Aorta (tissue), 5 donors: ENCODE measurements around the gene GAS2L2. TPM values are rescaled to one million over a fixed set of nuclear protein-coding genes. Genes with fewer than 3 reads are reported as not detected.

Experiments used
- ATAC-seq: fragments of 200-7000 bp; cut with Tn5 transposase; one replicate; pipeline ENCODE4 v1.9.1; 2022; ENCODE audit warnings: moderate library complexity; ENCODE audit not compliant: low FRiP score
- DNase-seq, 2 donors: peaks; one replicate each; pipeline ENCODE4 v3.0.0-alpha.2; 2020
- H3K27ac ChIP-seq, 2 donors: one replicate each; pipeline ENCODE4 v1.5.1; 2013; ENCODE audit warnings: low read length in 2 of 2, mild to moderate bottlenecking in 2 of 2, moderate library complexity in 2 of 2, control low read depth in 1 of 2, inconsistent platforms in 1 of 2, low read depth in 1 of 2
- H3K27me3 ChIP-seq, 2 donors: one replicate each; pipeline ENCODE4 v1.6.1; 2013; ENCODE audit warnings: control low read depth in 1 of 2, low read length in 1 of 2, mild to moderate bottlenecking in 1 of 2, moderate library complexity in 1 of 2; ENCODE audit not compliant: insufficient read depth in 2 of 2, control insufficient read depth in 1 of 2
- H3K36me3 ChIP-seq, 2 donors: one replicate each; pipeline ENCODE4 v1.6.1; 2013; ENCODE audit warnings: control low read depth in 1 of 2, low read length in 1 of 2, mild to moderate bottlenecking in 1 of 2; ENCODE audit not compliant: insufficient read depth in 2 of 2, control insufficient read depth in 1 of 2
- H3K4me1 ChIP-seq, 2 donors: one replicate each; pipeline ENCODE4 v1.6.1; 2013; ENCODE audit warnings: low read length in 2 of 2, control low read depth in 1 of 2, mild to moderate bottlenecking in 1 of 2, moderate library complexity in 1 of 2; ENCODE audit not compliant: insufficient read depth in 2 of 2, control insufficient read depth in 1 of 2
- H3K4me3 ChIP-seq, 2 donors: one replicate each; pipeline ENCODE4 v1.5.1; 2013; ENCODE audit warnings: low read length in 2 of 2, control low read depth in 1 of 2, mild to moderate bottlenecking in 1 of 2
- H3K9me3 ChIP-seq: one replicate; pipeline ENCODE4 v1.6.1; 2013; ENCODE audit warnings: mild to moderate bottlenecking, low read length; ENCODE audit not compliant: control insufficient read depth
- WGBS, 2 donors: extraction: QIAGEN DNeasy Blood & Tissue Kit; methylation state at CpG; one replicate each; pipeline ENCODE4 v1.1.7; 2013; 5-methylcytosine and 5-hydroxymethylcytosine counted together
- intact Hi-C, 2 donors: fragments of 100-400 bp; cut with DNase I; formaldehyde crosslinking; loops; one replicate each; pipeline versions ENCODE4 v1.14.2 to v1.15.0; 2022
- polyA plus RNA-seq, 2 donors: library from polyadenylated mRNA; stranded (reverse); fragments of 200-250 nt; gene quantifications; one replicate each; pipeline ENCODE4 v1.2.3, GENCODE V29; 2013
- total RNA-seq, 2 donors: library from RNA; stranded (reverse); fragmentation: NEBNext Ultra II Directional; extraction: Animal tissue kit (Norgen Biotek cat#: 25700); gene quantifications; one replicate each; pipeline ENCODE4 v1.2.1, GENCODE V29; 2021
- donor health status: healthy with polysubstance abuse.
- donor health status: Bipolar disorder and iron deficiency.
- donor health status: DM: no; HTN: no; CAD: no.
- donor health status: DM: no; HTN: no; CAD: no.
- donor health status: DM: yes; HTN: yes; CAD: no.

Gene GAS2L2
- total and polyA plus RNA-seq, 4 donors = 0.05 TPM; not detected in 3

DNA sequence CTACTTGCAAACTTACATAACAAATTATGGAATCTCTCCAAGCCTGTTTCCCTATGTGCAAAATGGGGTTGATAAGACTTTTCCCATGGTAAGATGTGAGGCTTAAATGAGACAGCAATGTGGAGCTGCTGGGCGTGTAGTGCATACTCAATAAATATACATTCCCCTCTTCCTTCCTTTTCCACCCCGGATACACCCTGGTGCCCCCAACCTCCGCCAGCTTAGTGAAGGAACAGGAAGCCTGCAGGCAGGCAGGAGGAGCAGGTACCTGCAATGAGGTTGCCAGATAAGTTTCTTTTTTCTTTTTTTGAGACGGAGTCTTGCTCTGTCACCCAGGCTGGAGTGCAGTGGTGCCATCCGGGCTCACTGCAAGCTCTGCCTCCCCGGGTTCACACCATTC is 22.5 kb upstream of the GAS2L2 start:
- no peak for DNase-seq
- H3K27me3 ChIP-seq = no peaks in the 10 kb centered on the region
- H3K4me3 ChIP-seq = no peak overlapping the region
- peak overlapping the region in 1 of 2 donors; percentile 85 for H3K27ac ChIP-seq
- H3K9me3 ChIP-seq = no peaks in the 10 kb centered on the region
- 40 to 46% methylated on average over 6 of the region's 6 CpGs for WGBS, 2 donors
- intact Hi-C loops = no loop called here
- ATAC-seq = no peak
- H3K36me3 ChIP-seq = no peaks in the 10 kb centered on the region
- no peaks in the 10 kb centered on the region for H3K4me1 ChIP-seq

DNA sequence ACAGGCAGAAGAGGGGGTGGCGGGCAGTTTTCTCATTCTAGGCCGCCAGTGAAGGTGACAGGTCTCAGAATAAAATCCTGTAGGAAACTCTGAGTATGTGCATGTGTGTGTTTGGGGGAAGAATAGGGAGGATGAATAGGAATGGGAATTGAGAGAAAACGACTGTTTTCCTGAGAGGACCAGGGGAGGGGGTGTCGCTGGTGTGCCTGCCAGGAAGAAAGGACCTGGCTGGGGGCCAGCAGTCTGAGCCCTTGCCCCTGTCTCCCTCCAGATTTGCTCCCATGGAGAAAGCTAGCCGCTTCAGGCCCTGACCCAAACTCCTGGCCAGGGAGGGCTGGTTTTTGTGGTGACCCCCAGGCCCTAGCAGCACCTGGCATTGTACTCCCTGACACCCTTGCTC is 22.0 kb upstream of the GAS2L2 start:
- Histone ChIP-seq H3K27ac (peak overlapping the region; percentile 77 to 85), H3K4me3 (no peak overlapping the region), H3K9me3 (no peaks in the 10 kb centered on the region), H3K36me3 (no peaks in the 10 kb centered on the region), H3K27me3 (no peaks in the 10 kb centered on the region), H3K4me1 (no peaks in the 10 kb centered on the region)
- DNase-seq (no peak), ATAC-seq (no peak)
- intact Hi-C loops = no loop called here
- 9 to 11% methylated on average over 5 of the region's 5 CpGs for WGBS, 2 donors

DNA sequence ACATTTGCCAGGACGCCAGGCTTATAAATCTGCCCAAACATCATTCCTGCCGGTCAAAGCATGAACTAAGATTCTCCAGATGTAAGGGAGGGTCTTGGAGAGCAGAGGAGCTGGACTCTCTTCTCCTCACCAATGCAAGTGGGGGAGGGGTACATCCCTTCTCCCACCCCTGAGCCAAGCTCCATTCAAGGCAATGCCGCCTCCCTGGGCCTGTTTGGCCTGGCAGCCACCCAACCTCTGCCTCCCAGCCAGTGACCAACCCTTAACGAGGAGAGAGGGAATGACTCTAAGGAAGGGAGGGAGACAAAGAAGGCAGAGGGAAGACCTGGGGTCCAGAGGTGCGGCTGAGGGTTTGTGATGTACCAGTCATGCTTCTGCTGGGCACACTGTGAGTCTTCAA is 21.5 kb upstream of the GAS2L2 start:
- peak overlapping the region; percentile 77 to 85 for H3K27ac ChIP-seq

DNA sequence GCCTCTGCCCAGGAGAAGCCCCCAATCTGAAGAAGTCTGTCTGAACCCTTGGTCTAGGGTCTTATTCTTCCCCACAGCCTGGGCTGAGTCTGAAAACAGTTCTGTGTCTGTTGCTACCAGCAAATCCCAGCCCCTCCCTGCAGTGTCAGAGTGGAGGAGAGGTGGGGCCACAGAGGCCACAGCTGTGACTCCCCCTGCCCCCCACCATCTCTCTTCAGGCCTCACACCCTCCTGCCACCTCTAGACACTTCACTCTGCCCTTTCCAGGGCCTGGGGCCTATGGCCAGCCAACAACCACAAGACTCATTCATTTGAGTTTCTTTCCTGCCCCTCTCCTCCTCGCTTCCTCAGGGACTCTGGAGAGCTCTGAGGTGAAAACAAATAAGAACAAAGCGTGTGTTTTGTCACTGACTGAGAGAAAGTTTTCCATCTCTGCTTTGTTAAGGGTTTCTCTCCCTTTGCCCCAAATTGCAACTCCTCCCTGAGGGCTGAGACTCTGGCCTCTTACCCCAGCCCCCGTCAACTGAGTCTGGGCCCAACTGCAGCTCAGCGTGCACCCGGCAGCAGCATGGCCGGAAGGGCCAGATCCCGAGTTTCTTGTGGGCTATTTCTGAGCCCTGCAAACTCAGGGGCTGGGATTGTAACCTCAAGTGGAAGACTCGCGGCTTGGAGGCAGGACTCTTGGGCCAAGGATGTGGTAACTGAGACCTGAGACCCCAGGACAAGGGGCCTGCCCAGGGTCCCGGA is 20.8 kb upstream of the GAS2L2 start:
- no peaks in the 10 kb centered on the region for H3K36me3 ChIP-seq
- no peak overlapping the region for H3K4me3 ChIP-seq
- H3K27me3 ChIP-seq = no peaks in the 10 kb centered on the region
- H3K9me3 ChIP-seq = no peaks in the 10 kb centered on the region
- WGBS, 2 donors = 6 to 14% methylated on average over 10 of the region's 10 CpGs
- peak overlapping the region; percentile 32 to 85 for H3K27ac ChIP-seq
- ATAC-seq (peak; percentile 3), DNase-seq (no peak)
- intact Hi-C loops = no loop called here
- H3K4me1 ChIP-seq = no peaks in the 10 kb centered on the region

More for the DNA sequence above, 21.5 kb upstream of the GAS2L2 start:
- H3K4me3 ChIP-seq = no peak overlapping the region
- intact Hi-C loops = no loop called here
- ATAC-seq (peak; percentile 87), DNase-seq (peak; percentile 86 to 92)
- no peaks in the 10 kb centered on the region for H3K4me1 ChIP-seq
- 6 to 11% methylated on average over 5 of the region's 5 CpGs for WGBS, 2 donors
- no peaks in the 10 kb centered on the region for H3K36me3 ChIP-seq
- H3K27me3 ChIP-seq = no peaks in the 10 kb centered on the region
- no peaks in the 10 kb centered on the region for H3K9me3 ChIP-seq

DNA sequence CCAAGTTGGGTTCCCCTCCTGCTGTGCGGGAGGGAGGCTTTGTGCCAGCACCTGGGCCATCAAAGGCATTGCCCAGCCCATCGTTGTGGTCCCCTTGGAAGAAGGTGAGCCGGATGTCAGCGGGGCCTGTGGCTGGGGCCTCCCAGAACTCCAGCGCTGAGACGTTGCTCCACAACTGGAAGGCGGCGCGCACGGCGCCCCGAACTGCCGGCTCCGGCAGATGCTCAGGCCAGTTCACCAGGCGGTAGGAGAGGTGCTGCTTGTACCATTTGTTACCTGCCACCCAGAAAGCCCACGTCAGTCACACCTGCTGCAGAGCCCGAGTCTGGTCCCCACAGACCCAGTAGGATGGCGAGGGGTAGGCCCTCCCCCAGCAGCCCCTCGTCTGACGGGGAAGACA is 20.1 kb upstream of the GAS2L2 start:
- Histone ChIP-seq H3K9me3 (no peaks in the 10 kb centered on the region), H3K27ac (peak overlapping the region in 1 of 2 donors; percentile 32), H3K4me3 (no peak overlapping the region), H3K36me3 (no peaks in the 10 kb centered on the region), H3K4me1 (no peaks in the 10 kb centered on the region), H3K27me3 (no peaks in the 10 kb centered on the region)
- WGBS, 2 donors = 94 to 96% methylated on average over 20 of the region's 20 CpGs
- intact Hi-C loops = no loop called here
- DNase-seq (peak in 1 of 2 donors; percentile 71), ATAC-seq (no peak)

DNA sequence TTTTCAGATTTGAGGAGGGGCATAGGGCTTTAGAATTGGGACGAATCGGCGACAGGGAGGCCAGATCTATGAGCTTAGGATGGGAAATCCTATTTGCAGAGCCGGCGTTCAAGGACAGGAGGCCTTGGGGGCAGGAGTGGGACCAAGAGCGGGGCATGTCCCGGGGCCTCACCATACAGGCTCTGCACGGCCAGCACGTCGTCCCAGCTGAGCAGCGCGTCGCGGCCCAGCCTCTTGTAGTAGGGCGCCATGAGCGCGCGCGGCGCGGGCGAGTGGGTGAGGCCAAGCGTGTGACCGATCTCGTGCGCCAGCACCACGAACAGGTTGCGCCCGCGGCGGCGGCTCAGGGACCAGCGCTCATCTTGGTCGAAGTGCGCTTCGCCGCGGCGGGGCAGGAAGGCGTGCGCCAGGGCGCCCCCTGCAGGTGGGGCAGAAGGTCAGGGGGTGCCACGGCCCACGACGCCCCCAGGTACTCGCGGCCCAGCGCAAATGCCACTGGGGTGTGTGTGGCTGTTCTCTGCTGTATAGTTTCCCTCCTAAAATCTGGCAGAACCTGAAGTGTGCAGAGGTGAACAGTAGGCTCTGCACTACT is 17.0 kb upstream of the GAS2L2 start:
- no peak for DNase-seq
- Histone ChIP-seq H3K27ac (no peak overlapping the region), H3K4me3 (no peak overlapping the region), H3K4me1 (no peaks in the 10 kb centered on the region), H3K9me3 (no peaks in the 10 kb centered on the region), H3K27me3 (no peaks in the 10 kb centered on the region), H3K36me3 (no peaks in the 10 kb centered on the region)
- WGBS, 2 donors = 91 to 93% methylated on average over 48 of the region's 48 CpGs
- intact Hi-C loops = no loop called here
- ATAC-seq = no peak

- Histone ChIP-seq H3K4me3 (no peak overlapping the region), H3K27me3 (no peaks in the 10 kb centered on the region), H3K27ac (no peak overlapping the region), H3K36me3 (no peaks in the 10 kb centered on the region), H3K9me3 (no peaks in the 10 kb centered on the region), H3K4me1 (no peaks in the 10 kb centered on the region)
- DNase-seq = no peak
- intact Hi-C loops = no loop called here
- no peak for ATAC-seq
- 92 to 100% methylated on average over 2 of the region's 2 CpGs for WGBS, 2 donors
These were observed 15.8 kb upstream of the GAS2L2 start for GRCh38 chr17:35768797-35769196.

DNA sequence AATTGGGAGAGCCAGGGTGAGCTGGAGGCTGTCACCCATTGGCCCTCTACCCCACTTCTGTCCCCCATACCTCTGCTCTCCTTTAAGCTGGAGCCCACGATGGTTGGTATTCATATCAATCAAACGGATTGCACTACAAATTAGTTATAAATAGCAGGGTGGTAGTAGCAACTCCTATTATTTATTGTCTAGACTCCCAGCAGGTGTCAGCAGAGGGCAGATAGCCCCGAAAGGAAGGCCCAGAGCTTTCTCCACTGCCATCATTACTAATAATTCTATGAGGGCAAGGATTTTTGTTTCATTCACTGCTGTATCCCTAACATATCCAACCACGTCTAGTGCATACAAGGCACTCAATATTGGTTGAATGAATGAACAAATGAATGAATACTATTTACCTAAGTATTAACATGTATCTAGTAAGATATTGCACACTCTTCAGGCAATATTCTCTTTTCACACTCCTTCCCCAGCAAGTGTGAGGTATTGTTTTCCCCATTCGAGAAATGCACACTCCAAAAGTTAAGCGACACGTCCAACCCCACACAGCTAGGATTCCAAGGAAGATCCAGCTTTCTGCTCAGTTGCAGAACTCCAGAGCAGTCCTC is 14.0 kb upstream of the GAS2L2 start:
- Histone ChIP-seq H3K36me3 (no peaks in the 10 kb centered on the region), H3K4me1 (no peaks in the 10 kb centered on the region), H3K4me3 (no peak overlapping the region), H3K9me3 (no peaks in the 10 kb centered on the region), H3K27ac (no peak overlapping the region), H3K27me3 (no peaks in the 10 kb centered on the region)
- DNase-seq (no peak), ATAC-seq (no peak)
- intact Hi-C loops = no loop called here
- WGBS, 2 donors = 39 to 42% methylated on average over 7 of the region's 7 CpGs

DNA sequence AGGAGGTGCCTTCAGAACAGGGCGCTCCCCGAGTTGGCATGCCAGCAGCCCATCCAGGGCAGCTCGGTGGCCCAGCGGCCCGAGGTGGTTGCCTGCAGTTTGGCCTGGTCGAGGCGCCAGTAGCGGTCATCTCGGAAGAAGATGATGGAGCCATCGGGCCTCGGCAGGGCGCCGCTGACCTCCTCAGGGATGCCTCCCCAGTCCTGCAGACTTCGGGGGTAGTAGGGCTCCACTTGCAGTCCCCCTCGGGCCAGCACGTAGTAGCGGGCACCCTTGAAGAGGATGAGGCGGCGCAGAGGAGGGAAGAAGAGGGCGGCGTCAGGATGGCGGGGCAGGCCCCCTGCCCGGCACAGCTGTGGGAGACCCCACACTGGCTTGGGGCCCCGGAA is 13.4 kb upstream of the GAS2L2 start:
- Histone ChIP-seq H3K4me1 (no peaks in the 10 kb centered on the region), H3K9me3 (no peaks in the 10 kb centered on the region), H3K27ac (no peak overlapping the region), H3K4me3 (no peak overlapping the region), H3K27me3 (no peaks in the 10 kb centered on the region), H3K36me3 (no peaks in the 10 kb centered on the region)
- DNase-seq (no peak), ATAC-seq (no peak)
- 93 to 96% methylated on average over 24 of the region's 24 CpGs for WGBS, 2 donors
- intact Hi-C loops = no loop called here
